Skeletal muscle tissue (tissue), 4 donors: ENCODE data around the gene WDR26. TPM values are rescaled to one million over a fixed set of nuclear protein-coding genes. Genes with fewer than 3 reads are reported as not detected.

Experiments used
- H3K27ac ChIP-seq: one replicate; pipeline ENCODE4 v1.7.0; 2013; ENCODE audit warnings: mild to moderate bottlenecking, low read depth, low read length, inconsistent platforms
- H3K27me3 ChIP-seq, 3 donors: one replicate each; pipeline ENCODE4 v1.7.0; 2013; ENCODE audit warnings: low read length in 3 of 3; ENCODE audit not compliant: control insufficient read depth in 3 of 3, insufficient read depth in 3 of 3
- H3K36me3 ChIP-seq, 3 donors: one replicate each; pipeline ENCODE4 v1.7.0; 2013; ENCODE audit warnings: low read length in 3 of 3; ENCODE audit not compliant: control insufficient read depth in 3 of 3, insufficient read depth in 3 of 3
- H3K4me1 ChIP-seq, 3 donors: one replicate each; pipeline ENCODE4 v1.7.0; 2013; ENCODE audit warnings: low read length in 3 of 3, mild to moderate bottlenecking in 3 of 3; ENCODE audit not compliant: control insufficient read depth in 3 of 3, insufficient read depth in 3 of 3
- H3K4me3 ChIP-seq, 3 donors: one replicate each; pipeline ENCODE4 v1.7.0; 2013; ENCODE audit warnings: low read length in 3 of 3
- H3K9ac ChIP-seq, 3 donors: one replicate each; pipeline ENCODE4 v1.7.0; 2013; ENCODE audit warnings: low read length in 3 of 3, mild to moderate bottlenecking in 3 of 3, moderate library complexity in 2 of 3, low read depth in 1 of 3
- H3K9me3 ChIP-seq, 3 donors: one replicate each; pipeline ENCODE4 v1.7.0; 2013; ENCODE audit warnings: low read length in 3 of 3; ENCODE audit not compliant: control insufficient read depth in 3 of 3
- total RNA-seq: library from RNA; depleted of rRNA; stranded (reverse); fragments of >200 nt; gene quantifications from one replicate; pipeline ENCODE4 v1.2.3, GENCODE V29; 2014
- donor health status: Osteomylitis.

Gene WDR26
- total RNA-seq, 1 donor from 2014 or later: 64.2 TPM

- no peaks in the 10 kb centered on the region for H3K9me3 ChIP-seq
- peaks cover 0 to 13% (median 2%) of the 10 kb centered on the region in 3 donors for H3K36me3 ChIP-seq
- H3K4me3 ChIP-seq: no peak overlapping the region
- H3K27me3 ChIP-seq: no peaks in the 10 kb centered on the region
- H3K9ac ChIP-seq: no peak overlapping the region
- peaks cover 5 to 17% (median 7%) of the 10 kb centered on the region in 3 donors for H3K4me1 ChIP-seq
- no peak overlapping the region for H3K27ac ChIP-seq
These were observed 52.6 kb downstream of the WDR26 start for GRCh38 chr1:224381880-224382548.

DNA sequence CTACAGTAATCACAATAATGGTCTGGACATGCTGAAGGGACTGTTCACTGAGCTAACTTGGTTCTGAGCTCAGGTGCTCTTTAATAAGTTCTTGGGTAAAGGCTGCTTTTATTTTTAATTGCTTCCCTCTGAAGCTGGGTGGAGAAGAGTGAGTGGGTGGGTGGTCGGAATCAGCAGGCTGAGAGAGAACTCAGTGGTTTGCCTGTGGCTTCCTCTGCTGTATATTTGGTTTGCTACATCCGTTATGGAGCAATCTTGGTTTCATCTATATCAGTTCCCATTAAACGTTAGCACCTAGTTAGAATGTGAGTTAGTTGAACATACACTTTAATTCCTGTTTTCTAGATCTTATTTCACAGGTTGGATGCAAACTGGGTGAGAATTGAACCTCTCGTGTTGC is 54.6 kb downstream of the WDR26 start:
- Histone ChIP-seq H3K4me1 (peaks cover 11 to 27% (median 11%) of the 10 kb centered on the region in 3 donors), H3K36me3 (peaks cover 2 to 19% (median 16%) of the 10 kb centered on the region in 3 donors), H3K27ac (no peak overlapping the region), H3K9me3 (no peaks in the 10 kb centered on the region), H3K9ac (no peak overlapping the region), H3K4me3 (no peak overlapping the region), H3K27me3 (no peaks in the 10 kb centered on the region)

DNA sequence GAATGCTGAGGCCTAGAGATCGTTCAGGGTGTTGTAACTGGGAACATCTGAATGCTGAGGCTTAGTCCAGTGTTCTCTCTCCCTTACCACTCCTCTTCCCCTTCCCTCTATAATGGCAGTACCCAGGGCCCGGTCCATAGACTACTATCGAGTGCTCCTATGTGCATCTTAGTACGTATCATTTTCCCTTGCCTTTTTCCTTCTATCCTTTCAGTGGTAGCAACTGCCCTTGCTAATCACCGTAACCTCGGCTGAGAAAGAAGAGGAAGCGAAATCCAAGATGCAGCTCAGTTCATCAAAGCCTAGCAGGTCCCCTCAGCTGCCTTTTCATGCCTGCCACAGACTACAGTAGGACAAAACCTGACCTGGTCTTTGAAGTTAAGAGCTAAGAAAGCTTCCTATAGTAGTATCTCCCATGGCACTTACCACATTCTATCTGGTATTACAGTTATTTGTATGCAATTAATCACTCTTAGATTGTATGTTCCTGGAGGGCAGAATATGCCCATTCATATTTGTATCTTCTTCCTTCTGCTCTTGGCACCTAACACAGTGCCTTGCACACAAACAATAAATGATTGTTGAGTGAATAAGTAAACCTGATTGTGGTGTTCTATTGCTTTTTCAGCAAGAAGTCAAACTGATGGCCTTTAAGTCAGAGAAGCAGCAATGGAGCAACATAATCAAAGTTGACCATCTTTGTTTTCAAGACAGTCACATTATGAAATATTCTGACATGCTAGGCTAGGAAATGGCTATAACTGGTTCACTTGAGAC is 55.6 kb downstream of the WDR26 start:
- Histone ChIP-seq H3K4me1 (peaks cover 11 to 29% (median 11%) of the 10 kb centered on the region in 3 donors), H3K27ac (no peak overlapping the region), H3K36me3 (peaks cover 5 to 20% (median 12%) of the 10 kb centered on the region in 3 donors)

GRCh38 chr1:224377676-224378006 is 57.0 kb downstream of the WDR26 start:
- Histone ChIP-seq H3K27ac (peak overlapping the region; percentile 67), H3K9me3 (no peaks in the 10 kb centered on the region), H3K4me3 (peak overlapping the region in 1 of 3 donors; percentile 22), H3K27me3 (no peaks in the 10 kb centered on the region), H3K9ac (no peak overlapping the region), H3K4me1 (peaks cover 11 to 29% (median 11%) of the 10 kb centered on the region in 3 donors), H3K36me3 (peaks cover 5 to 25% (median 14%) of the 10 kb centered on the region in 3 donors)

More for the DNA sequence above, 55.6 kb downstream of the WDR26 start:
- Histone ChIP-seq H3K9ac (no peak overlapping the region), H3K9me3 (no peaks in the 10 kb centered on the region), H3K4me3 (no peak overlapping the region), H3K27me3 (no peaks in the 10 kb centered on the region)

DNA sequence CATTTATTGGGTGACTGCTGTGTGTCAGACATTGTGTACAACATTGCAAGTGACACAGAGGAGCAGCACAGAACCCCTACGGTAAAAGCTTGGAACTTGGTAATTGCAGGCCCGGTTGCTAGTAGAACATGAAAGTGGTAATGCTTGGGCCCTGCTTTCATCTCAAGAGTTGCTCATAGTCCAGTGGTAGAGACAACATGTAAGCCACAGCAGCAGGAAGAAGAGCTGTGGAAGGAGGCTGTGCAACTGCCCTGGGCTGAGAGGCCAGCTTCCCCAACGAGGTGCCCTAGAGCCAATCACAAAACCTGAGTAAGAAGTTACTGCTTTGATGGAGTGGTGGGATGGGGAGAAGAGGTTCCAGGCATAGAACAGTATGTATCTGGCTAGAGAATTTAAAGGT is 59.5 kb downstream of the WDR26 start:
- no peak overlapping the region for H3K9ac ChIP-seq

GRCh38 chr1:224373008-224373590 is 61.5 kb downstream of the WDR26 start:
- H3K27ac ChIP-seq: no peak overlapping the region
- H3K9me3 ChIP-seq: no peaks in the 10 kb centered on the region
- H3K36me3 ChIP-seq: peaks cover 19 to 51% (median 32%) of the 10 kb centered on the region in 3 donors

More for the DNA sequence above, 59.5 kb downstream of the WDR26 start:
- Histone ChIP-seq H3K36me3 (peaks cover 15 to 40% (median 34%) of the 10 kb centered on the region in 3 donors), H3K4me1 (peaks cover 11 to 29% (median 11%) of the 10 kb centered on the region in 3 donors), H3K4me3 (no peak overlapping the region), H3K27me3 (no peaks in the 10 kb centered on the region), H3K27ac (peak overlapping the region; percentile 31), H3K9me3 (no peaks in the 10 kb centered on the region)

DNA sequence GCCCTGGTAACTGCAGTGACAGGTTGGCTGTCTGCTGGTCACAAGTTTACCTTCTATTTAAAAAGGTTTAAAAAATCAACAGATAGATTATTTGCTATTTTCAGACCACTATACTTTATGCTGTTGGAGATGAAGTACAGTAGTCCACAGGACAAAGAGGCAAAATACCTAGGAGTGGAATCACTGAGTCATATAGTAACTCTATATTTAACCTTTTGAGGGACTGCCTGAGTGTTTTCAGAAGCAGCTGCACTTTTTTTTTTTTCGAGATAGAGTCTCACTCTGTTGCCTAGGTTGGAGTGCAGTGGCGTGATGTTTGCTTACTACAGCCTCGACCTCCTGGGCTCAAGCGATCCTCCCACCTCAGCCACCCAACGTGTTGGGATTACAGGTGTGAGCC is 66.2 kb downstream of the WDR26 start:
- H3K9ac ChIP-seq: no peak overlapping the region
- no peak overlapping the region for H3K4me3 ChIP-seq
- H3K4me1 ChIP-seq: peaks cover 0 to 3% (median 3%) of the 10 kb centered on the region in 3 donors
- no peaks in the 10 kb centered on the region for H3K9me3 ChIP-seq
- H3K27me3 ChIP-seq: no peaks in the 10 kb centered on the region
- H3K36me3 ChIP-seq: peaks cover 14 to 38% (median 35%) of the 10 kb centered on the region in 3 donors
- H3K27ac ChIP-seq: peak overlapping the region; percentile 55

More at GRCh38 chr1:224373008-224373590, 61.5 kb downstream of the WDR26 start:
- H3K9ac ChIP-seq: no peak overlapping the region
- peaks cover 10 to 23% (median 11%) of the 10 kb centered on the region in 3 donors for H3K4me1 ChIP-seq
- no peaks in the 10 kb centered on the region for H3K27me3 ChIP-seq
- H3K4me3 ChIP-seq: no peak overlapping the region

DNA sequence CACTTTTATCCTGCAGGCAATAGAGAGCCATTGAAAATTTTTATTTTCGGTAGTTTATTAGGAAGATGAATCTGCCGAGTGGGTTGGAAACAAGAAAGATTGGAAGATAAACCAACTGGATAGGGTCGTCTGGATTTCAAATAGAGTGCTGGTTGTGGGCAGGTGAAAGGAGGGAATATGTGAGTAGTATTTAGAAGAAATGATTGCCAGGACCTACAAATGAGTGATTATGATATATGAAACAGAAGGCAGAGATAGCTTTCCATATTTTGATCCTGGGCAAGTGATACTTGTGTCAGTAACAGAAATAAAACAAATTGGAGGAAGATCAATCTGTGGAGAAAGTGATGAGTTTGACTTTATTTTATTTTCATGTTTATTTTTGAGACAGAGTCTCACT is 75.4 kb downstream of the WDR26 start:
- H3K27ac ChIP-seq: no peak overlapping the region
- peaks cover 8 to 22% (median 17%) of the 10 kb centered on the region in 3 donors for H3K4me1 ChIP-seq
- H3K9me3 ChIP-seq: no peaks in the 10 kb centered on the region
- H3K4me3 ChIP-seq: no peak overlapping the region
- no peak overlapping the region for H3K9ac ChIP-seq
- H3K27me3 ChIP-seq: no peaks in the 10 kb centered on the region
- no peaks in the 10 kb centered on the region for H3K36me3 ChIP-seq

DNA sequence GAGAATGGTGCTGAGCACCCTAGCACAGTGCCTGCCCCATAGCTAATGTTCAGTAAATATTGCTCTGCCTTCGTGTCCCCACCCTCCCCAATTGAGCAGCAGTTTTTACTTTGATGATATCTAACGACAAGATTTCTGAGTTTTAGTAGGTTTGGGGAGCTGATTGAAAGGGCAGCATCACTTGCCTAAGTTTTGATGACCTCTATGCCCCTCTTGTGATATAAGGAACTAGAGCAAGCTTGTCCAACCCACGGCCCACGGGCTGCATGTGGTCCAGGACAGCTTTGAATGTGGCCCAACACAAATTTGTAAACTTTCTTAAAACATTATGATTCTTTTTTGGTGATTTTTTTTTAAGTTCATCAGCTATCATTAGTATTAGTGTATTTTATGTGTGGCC is 76.4 kb downstream of the WDR26 start:
- H3K9me3 ChIP-seq: no peaks in the 10 kb centered on the region
- peak overlapping the region in 2 of 3 donors; percentile 89 for H3K9ac ChIP-seq
- peaks cover 8 to 22% (median 17%) of the 10 kb centered on the region in 3 donors for H3K4me1 ChIP-seq
- peak overlapping the region; percentile 31 to 98 (median 85) for H3K4me3 ChIP-seq
- H3K36me3 ChIP-seq: no peaks in the 10 kb centered on the region
- H3K27me3 ChIP-seq: no peaks in the 10 kb centered on the region
- no peak overlapping the region for H3K27ac ChIP-seq
